SKM-1 (cell line): ENCODE data around the gene LAMC2.
"Not testable (repeated sequence)": the region's sequence is repeated elsewhere in the genome, so short reads cannot be mapped to it uniquely, and the experiment has no call there.

Experiments
- DNase-seq: peaks from one replicate; lab custom pipeline; 2025; ENCODE audit not compliant: unreplicated experiment; lab: John Stamatoyannopoulos, UW

The LAMC2 gene

DNA sequence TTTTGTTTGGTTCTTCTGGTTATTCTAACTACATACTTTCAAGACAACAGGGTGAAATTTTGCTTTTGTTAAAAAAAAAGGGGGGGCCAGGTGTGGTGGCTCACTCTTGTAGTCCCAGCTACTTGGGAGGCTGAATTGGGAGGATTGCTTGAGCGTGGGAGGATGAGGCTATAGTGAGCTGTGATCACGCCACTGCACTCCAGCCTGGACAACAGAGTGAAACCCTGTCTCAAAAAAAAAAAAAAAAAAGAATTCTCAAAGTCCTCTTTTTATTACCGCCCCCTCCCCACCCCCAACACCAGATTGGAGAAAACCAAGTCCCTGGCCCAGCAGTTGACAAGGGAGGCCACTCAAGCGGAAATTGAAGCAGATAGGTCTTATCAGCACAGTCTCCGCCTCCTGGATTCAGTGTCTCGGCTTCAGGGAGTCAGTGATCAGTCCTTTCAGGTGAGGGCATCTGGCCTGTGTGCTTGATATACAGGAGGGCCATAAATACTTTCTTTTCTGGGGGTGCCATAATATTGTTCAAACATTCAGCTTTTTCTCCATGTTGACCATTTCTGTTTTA is 50.2 kb downstream of the LAMC2 start:
- DNase-seq = no peak

DNA sequence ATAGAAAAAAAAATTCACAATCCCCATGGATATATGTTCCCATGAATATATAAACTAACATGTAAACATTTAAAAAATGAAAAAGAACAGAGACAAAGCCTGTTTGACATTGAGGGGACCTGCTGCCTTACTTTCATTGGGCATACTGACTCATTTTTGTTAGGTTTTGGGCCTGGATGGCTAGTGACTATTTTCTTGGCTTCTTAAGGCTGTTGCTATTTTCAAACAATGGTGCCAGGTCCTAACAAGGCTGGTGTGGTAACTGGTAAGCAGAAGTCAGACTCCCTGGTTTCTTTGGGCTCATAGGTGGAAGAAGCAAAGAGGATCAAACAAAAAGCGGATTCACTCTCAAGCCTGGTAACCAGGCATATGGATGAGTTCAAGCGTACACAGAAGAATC is 51.0 kb downstream of the LAMC2 start:
- no peak for DNase-seq

GRCh38 chr1:183238071-183238470 is 52.0 kb downstream of the LAMC2 start:
- DNase-seq = no peak

DNA sequence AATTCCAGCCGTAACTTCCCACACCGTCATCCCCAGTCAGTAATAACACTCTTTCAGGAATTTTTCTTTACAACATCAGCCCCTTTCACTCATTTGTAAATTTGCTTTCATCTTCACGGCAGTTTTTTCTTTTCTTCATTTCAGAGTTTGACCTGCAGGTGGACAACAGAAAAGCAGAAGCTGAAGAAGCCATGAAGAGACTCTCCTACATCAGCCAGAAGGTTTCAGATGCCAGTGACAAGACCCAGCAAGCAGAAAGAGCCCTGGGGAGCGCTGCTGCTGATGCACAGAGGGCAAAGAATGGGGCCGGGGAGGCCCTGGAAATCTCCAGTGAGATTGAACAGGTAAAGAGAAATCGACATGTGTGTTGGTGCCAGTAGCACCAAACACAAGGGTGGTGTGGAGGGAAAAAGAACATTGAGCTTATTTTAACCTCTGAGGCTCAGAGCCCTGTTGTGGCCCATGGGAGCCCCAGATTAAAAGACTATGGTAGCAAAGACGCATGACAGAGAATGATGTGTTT is 53.2 kb downstream of the LAMC2 start:
- no peak for DNase-seq

DNA sequence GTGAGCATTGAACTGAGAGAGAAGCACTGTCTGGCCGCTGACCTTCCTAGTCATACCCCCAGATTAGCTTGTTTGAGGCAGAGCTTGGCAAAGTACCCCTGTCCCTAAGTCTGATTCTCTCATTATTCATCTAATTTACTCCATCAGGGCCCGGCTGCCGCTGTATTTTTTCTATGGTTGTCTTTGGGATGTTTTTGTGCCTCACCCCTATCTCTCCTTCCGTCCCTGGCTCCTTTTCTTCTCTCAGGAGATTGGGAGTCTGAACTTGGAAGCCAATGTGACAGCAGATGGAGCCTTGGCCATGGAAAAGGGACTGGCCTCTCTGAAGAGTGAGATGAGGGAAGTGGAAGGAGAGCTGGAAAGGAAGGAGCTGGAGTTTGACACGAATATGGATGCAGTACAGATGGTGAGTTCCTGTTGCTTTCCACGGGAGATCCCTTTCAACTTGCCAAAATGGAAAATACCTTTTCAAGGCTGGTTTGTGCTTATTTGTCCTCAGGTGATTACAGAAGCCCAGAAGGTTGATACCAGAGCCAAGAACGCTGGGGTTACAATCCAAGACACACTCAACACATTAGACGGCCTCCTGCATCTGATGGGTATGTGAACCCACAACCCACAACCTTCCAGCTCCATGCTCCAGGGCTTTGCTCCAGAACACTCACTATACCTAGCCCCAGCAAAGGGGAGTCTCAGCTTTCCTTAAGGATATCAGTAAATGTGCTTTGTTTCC is 53.9 kb downstream of the LAMC2 start:
- DNase-seq = no peak

DNA sequence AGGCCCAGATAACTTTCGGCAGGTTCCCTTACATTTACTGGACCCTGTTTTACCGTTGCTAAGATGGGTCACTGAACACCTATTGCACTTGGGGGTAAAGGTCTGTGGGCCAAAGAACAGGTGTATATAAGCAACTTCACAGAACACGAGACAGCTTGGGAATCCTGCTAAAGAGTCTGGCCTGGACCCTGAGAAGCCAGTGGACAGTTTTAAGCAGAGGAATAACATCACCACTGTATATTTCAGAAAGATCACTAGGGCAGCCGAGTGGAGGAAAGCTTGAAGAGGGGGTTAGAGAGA is 54.4 kb downstream of the LAMC2 start:
- DNase-seq = no peak

- DNase-seq = not testable (repeated sequence)
Measured at GRCh38 chr1:183240853-183241252, 54.8 kb downstream of the LAMC2 start.

GRCh38 chr1:183241471-183241870 is 55.4 kb downstream of the LAMC2 start:
- no peak for DNase-seq

- DNase-seq = no peak
Measured at GRCh38 chr1:183242556-183242955, 56.5 kb downstream of the LAMC2 start.

GRCh38 chr1:183243161-183244050 is 57.3 kb downstream of the LAMC2 start:
- DNase-seq = peak; percentile 88

DNA sequence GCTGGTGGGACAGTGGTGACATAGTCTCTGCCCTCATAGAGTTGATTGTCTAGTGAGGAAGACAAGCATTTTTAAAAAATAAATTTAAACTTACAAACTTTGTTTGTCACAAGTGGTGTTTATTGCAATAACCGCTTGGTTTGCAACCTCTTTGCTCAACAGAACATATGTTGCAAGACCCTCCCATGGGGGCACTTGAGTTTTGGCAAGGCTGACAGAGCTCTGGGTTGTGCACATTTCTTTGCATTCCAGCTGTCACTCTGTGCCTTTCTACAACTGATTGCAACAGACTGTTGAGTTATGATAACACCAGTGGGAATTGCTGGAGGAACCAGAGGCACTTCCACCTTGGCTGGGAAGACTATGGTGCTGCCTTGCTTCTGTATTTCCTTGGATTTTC is 58.4 kb downstream of the LAMC2 start:
- peak; percentile 37 for DNase-seq

GRCh38 chr1:183245357-183245756 is 59.3 kb downstream of the LAMC2 start:
- DNase-seq = no peak

GRCh38 chr1:183246436-183246835 is 60.4 kb downstream of the LAMC2 start:
- DNase-seq = no peak

- DNase-seq = no peak
Measured at GRCh38 chr1:183247066-183247465, 61.0 kb downstream of the LAMC2 start.

DNA sequence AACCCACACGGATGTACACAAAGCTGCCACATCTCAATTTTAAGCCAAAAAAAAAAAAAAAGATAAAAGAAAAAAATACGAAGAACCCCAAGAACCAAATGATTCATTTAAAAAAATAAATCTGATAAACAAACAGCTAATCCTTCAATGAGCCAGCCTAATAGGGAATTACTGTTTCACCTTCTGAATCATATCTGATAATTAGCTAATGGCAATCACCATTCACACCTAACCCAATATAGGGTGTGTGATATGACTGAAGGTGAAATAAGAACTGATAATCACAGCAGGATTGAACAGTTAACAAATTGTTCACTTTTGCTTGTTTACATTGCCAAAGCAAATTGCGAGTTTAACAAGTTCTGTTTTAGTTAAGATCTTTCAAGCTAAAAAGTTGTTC is 61.4 kb downstream of the LAMC2 start:
- DNase-seq = no peak

GRCh38 chr1:183247931-183248330 is 61.9 kb downstream of the LAMC2 start:
- no peak for DNase-seq

DNA sequence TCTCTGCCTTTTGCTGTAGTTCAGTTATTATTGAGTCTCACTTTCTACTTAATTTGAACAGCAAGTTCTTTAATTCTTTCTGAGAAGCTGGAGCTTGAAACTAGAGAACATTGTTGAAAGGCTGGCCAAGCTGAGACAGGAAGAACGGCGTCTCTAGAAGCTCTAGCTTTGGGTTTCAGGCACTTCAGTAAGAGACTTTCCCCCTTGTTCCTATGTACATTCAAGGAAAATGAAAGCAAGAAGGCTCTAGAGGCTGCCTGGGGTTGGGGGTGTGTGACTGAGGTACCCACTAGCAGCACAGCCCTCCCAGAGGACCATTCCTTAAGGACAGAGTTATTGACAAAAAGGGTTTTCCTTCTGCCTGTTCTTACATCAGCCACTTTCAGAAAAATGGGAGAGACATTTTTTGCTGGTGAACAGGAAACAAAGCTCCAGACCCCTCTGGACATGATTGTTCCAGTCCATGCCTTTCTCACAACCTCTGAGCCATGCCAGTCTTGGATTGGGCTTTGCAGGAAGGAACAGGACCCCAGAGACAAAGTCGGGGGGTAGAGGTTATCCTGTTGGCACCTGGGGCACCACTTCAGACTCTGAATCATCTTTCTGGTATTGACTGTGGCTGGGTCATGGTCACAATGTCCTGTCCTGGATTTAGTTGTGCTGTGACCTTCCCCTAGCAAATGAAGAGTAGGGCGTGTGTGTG is 63.1 kb downstream of the LAMC2 start:
- DNase-seq = no peak

DNA sequence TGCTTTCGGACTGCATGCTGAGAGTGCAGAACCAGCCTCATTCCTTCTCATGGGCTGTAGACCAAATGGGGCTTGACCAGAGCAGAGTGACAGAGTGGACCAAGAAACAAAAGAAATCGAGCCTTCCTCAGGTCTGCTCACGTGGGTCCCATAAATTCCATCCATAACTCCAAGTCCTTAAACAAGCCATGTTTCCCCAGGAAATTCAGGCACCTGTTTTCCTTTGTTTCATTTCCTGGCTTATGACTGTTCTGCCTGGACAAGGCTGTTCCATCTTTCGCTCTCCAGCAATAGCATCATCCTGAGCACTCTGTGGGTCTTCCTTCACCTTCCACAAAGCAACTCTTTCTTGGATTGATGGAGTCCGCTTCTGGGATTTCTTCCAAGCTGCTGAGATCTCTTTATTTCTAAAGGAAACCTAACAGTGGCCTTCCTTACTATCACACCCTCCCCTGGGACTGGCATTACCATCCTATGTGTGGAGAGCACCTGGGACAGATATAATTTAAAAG is 63.9 kb downstream of the LAMC2 start:
- DNase-seq = no peak

- DNase-seq = no peak
Measured at GRCh38 chr1:183251101-183251958, 65.3 kb downstream of the LAMC2 start.

GRCh38 chr1:183251959-183252450 is 65.9 kb downstream of the LAMC2 start:
- no peak for DNase-seq
